HG02884 (cell line): Measurements from ENCODE around the gene FNDC3B.
A peak's percentile ranks its signal among the peaks of the same experiment; 100 is the strongest.
"Not testable (repeated sequence)": the region's sequence is repeated elsewhere in the genome, so short reads cannot be mapped to it uniquely, and the experiment has no call there.

ENCODE experiments used
- ATAC-seq: cut with Tn5 transposase; IDR thresholded peaks from one replicate; pipeline ENCODE4 v1.9.1; 2021; ENCODE audit warnings: mild to moderate bottlenecking, moderate library complexity; ENCODE audit not compliant: unreplicated experiment

The FNDC3B gene

GRCh38 chr3:172090035-172090434 lies 50.7 kb downstream of the FNDC3B start:
- ATAC-seq: no peak

DNA sequence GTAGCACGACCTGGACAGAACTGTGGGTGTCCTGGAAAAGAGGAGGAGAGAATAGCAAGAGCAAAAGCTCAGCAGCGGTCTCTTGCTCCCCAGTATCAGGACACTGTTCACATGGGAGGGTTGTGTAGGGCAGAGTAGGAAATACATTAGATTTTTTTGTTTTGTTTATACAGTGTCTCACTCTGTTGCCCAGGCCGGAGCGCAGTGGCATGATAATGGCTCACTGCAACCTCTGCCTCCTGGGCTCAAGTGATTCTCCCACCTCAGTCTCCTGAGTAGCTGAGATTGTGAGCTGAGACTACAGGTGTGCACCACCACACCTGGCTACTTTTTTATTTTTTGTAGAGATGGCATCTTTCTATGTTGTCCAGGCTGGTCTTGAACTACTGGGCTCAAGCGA lies 53.3 kb downstream of the FNDC3B start:
- no peak for ATAC-seq

GRCh38 chr3:172093581-172094443 lies 54.4 kb downstream of the FNDC3B start:
- ATAC-seq: not testable (repeated sequence)

- peak; percentile 89 for ATAC-seq
Measured at GRCh38 chr3:172094621-172095557, 55.5 kb downstream of the FNDC3B start.

DNA sequence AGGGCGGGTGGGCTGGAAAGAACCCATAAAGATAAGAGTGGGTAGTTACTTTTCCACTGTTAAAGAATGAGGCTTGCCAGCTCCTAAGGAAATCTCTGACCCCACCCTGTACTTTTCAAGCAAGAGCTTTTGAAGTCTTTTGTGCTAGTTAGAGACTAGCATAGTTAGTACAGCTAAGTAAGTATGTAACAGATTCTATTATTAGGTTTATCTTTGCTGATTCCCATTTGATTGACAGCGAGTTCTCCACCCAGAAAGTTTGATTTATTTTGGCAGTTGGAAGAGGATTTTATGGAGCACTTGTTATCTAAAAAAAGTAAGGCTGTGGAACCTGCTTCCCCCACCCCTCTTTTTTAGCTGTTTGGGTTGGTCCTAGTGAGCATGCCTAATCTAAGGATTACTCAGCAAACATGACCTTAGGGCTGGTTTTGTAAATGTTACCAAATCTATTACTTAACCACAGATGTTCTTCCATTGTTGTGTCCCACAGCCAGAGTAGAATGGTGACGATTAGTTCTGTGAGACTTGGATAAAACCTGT lies 57.6 kb downstream of the FNDC3B start:
- ATAC-seq: no peak

- ATAC-seq: no peak
Measured at GRCh38 chr3:172097585-172097984, 58.2 kb downstream of the FNDC3B start.

- ATAC-seq: no peak
Measured at GRCh38 chr3:172098698-172099494, 59.5 kb downstream of the FNDC3B start.

GRCh38 chr3:172099495-172099808 lies 60.1 kb downstream of the FNDC3B start:
- ATAC-seq: no peak

- no peak for ATAC-seq
Measured at GRCh38 chr3:172100482-172100881, 61.1 kb downstream of the FNDC3B start.

DNA sequence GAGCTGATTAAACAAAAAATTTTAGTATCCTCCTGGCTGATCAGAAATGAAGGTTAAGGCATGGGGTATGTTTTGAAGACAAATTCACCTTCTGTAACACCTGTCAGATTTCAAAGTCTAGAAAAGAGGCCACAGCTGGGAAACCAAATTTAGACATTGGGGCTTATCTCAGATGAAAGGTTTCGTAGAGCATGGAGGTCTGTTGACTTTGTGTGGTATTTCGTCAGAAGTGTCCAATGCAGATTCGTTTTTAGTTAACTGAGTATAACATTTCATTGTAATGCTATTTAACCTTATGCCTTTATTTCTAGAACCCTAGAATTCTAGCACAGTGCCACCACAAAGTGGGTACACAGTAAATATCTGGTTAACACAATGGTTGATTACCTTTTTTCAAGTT lies 61.7 kb downstream of the FNDC3B start:
- peak; percentile 39 for ATAC-seq

GRCh38 chr3:172102123-172102882 lies 62.9 kb downstream of the FNDC3B start:
- no peak for ATAC-seq

DNA sequence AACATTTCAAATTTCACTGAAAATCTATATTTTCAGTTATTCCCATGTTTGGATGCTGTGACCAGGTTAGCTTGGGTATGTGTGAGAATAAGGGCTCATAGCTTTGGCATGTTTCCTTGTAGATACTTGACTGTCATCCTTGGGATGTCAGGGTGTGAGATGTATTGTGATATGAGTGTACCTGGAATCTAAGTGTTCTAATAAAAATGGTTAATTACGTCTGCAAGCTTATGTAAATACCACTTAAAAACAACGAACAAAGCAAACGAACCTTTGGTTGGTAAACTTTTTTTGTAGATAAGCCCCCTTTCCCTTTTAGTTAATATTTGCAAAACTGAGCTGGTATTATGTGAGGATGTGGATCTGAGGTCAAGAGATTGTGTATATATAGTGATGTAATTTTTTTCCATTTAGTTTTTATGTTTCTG lies 63.5 kb downstream of the FNDC3B start:
- no peak for ATAC-seq

- no peak for ATAC-seq
Measured at GRCh38 chr3:172103724-172104123, 64.3 kb downstream of the FNDC3B start.

DNA sequence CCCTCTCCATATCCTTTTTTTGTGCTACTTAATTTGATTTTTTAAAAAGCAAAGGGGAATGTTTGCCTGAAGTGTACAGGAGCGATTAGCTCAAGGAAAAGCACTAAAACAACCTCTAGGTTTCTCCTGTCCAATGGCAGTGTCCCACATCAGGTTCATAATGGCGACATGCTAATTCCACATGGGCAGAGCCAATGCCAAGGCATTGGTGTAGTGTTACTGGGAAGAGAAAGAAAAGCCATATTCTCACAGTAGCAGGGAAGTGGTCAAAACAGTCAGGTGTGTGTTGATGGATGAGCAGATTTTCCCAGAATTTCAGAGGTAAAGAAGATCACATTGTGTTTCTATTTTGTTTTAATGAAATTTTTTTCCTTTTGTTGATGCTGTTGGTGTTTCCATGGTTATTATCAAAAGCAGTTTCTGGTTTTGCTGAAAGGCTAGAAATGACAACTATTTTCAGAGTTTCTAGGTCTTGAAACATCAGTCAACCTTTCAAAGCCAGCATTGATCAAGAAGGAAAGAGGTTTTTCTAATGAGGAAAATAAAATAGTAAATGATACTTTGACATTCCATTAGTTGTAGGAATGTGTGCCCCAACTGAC lies 65.2 kb downstream of the FNDC3B start:
- ATAC-seq: no peak

GRCh38 chr3:172106037-172106954 lies 66.9 kb downstream of the FNDC3B start:
- ATAC-seq: no peak

GRCh38 chr3:172106989-172107388 lies 67.6 kb downstream of the FNDC3B start:
- peak; percentile 56 for ATAC-seq

GRCh38 chr3:172107403-172107802 lies 68.0 kb downstream of the FNDC3B start:
- peak; percentile 92 for ATAC-seq

- no peak for ATAC-seq
Measured at GRCh38 chr3:172110127-172110779, 70.9 kb downstream of the FNDC3B start.
